ENCODE measurements around the gene TCP11L1. TPM values are rescaled to one million over a fixed set of nuclear protein-coding genes. Genes with fewer than 3 reads are reported as not detected.

Gene TCP11L1
- total and polyA plus RNA-seq, 9 of the 15 experiments (the other 6 are each of a cell fraction or from before 2014, with no cell fraction given), result 1.6 to 15.3 (median 5.4) TPM

DNA sequence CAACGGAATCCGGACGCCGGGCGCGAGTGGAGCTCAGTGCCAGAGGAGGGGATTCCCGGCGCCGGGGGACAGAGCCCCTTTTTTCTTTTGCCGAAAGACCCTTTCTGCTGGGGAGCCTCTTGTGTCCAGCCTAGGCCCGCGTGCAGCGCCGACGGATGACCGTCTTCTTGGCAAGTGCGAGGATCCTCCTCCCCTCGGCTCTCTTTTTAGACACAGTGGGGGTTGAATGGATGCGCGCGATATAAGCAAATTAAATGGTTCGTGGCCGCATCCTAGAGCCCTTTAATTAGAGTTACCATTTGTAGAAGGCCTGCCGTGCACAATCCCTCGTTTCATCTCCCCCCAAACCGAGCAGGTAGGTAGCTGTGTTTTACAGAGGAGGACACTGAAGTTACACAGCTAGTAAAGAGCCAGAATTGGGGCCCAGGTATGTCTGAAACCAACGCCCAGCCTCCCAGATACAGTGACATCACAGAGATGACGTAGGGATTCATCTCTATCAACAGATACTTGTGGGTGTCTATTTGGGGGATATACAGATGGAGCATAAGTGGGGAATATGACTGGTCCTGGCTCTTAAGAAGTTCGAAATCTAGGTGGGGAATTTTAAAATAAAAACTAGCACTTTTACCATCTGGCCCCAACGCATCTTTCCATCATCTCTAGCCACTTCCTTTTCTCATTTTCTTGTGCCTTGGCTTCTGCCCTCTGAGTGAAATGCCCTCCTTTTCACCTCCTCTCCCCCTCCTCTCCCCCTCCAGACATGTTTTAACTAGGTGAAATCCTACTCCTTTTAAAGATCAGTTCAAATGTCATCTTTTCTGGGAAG, 875 bp downstream of the TCP11L1 start (continued):
- TF ChIP-seq SIX5 (IDR thresholded peaks at IDR 0.05; ENCODE audit: borderline replicate concordance in 1 of 2, insufficient read depth in 1 of 2, low read depth in 1 of 2, low read length in 2 of 2), result no peak
- TF ChIP-seq NONO (IDR thresholded peaks at IDR 0.05; ENCODE audit: low read depth in 2 of 2, low read length in 1 of 2), result no peak
- TF ChIP-seq RBM22 (IDR thresholded peaks at IDR 0.05; ENCODE audit: low read depth, low read length, poor library complexity, severe bottlenecking), result peak; percentile 21
- TF ChIP-seq U2AF1 (optimal IDR thresholded peaks at IDR 0.05; ENCODE audit: low read depth, low read length), result no peak
- no peak for TF ChIP-seq ZNF668 (CRISPR knock-in tag; IDR thresholded peaks at IDR 0.05)
- TF ChIP-seq ZNF133 (CRISPR knock-in tag; IDR thresholded peaks at IDR 0.05), result no peak
- TF ChIP-seq, protein P1, sequence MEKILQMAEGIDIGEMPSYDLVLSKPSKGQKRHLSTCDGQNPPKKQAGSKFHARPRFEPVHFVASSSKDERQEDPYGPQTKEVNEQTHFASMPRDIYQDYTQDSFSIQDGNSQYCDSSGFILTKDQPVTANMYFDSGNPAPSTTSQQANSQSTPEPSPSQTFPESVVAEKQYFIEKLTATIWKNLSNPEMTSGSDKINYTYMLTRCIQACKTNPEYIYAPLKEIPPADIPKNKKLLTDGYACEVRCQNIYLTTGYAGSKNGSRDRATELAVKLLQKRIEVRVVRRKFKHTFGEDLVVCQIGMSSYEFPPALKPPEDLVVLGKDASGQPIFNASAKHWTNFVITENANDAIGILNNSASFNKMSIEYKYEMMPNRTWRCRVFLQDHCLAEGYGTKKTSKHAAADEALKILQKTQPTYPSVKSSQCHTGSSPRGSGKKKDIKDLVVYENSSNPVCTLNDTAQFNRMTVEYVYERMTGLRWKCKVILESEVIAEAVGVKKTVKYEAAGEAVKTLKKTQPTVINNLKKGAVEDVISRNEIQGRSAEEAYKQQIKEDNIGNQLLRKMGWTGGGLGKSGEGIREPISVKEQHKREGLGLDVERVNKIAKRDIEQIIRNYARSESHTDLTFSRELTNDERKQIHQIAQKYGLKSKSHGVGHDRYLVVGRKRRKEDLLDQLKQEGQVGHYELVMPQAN (IDR thresholded peaks at IDR 0.05; ENCODE audit: borderline replicate concordance), result no peak
- no peak for TF ChIP-seq GTF2A2 (tag; IDR thresholded peaks at IDR 0.05)
- TF ChIP-seq L3MBTL2 (IDR thresholded peaks at IDR 0.05), result peak; percentile 93
- TF ChIP-seq MCM3 (IDR thresholded peaks at IDR 0.05), result no peak
- TF ChIP-seq, protein P2, sequence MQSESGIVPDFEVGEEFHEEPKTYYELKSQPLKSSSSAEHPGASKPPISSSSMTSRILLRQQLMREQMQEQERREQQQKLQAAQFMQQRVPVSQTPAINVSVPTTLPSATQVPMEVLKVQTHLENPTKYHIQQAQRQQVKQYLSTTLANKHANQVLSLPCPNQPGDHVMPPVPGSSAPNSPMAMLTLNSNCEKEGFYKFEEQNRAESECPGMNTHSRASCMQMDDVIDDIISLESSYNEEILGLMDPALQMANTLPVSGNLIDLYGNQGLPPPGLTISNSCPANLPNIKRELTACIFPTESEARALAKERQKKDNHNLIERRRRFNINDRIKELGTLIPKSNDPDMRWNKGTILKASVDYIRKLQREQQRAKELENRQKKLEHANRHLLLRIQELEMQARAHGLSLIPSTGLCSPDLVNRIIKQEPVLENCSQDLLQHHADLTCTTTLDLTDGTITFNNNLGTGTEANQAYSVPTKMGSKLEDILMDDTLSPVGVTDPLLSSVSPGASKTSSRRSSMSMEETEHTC (IDR thresholded peaks at IDR 0.05), result no peak
- TF ChIP-seq, protein P3, sequence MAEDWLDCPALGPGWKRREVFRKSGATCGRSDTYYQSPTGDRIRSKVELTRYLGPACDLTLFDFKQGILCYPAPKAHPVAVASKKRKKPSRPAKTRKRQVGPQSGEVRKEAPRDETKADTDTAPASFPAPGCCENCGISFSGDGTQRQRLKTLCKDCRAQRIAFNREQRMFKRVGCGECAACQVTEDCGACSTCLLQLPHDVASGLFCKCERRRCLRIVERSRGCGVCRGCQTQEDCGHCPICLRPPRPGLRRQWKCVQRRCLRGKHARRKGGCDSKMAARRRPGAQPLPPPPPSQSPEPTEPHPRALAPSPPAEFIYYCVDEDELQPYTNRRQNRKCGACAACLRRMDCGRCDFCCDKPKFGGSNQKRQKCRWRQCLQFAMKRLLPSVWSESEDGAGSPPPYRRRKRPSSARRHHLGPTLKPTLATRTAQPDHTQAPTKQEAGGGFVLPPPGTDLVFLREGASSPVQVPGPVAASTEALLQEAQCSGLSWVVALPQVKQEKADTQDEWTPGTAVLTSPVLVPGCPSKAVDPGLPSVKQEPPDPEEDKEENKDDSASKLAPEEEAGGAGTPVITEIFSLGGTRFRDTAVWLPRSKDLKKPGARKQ (CRISPR knock-in tag; IDR thresholded peaks at IDR 0.05), result 0 out of 2 replicates have a peak, but pooled peaks have one; percentile 38
- no peak for TF ChIP-seq HDAC6 (IDR thresholded peaks at IDR 0.05; ENCODE audit: low read depth, low read length)
- TF ChIP-seq BMI1 (IDR thresholded peaks at IDR 0.05; ENCODE audit: low read length), result no peak
- TF ChIP-seq NR1H2 (CRISPR knock-in tag; IDR thresholded peaks at IDR 0.05), result no peak
- TF ChIP-seq ZNF274 (IDR thresholded peaks at IDR 0.05; ENCODE audit: borderline replicate concordance, low read depth, low read length), result no peak
- TF ChIP-seq GATA2 (CRISPR knock-in tag; IDR thresholded peaks at IDR 0.05), result no peak
- TF ChIP-seq, protein P4, sequence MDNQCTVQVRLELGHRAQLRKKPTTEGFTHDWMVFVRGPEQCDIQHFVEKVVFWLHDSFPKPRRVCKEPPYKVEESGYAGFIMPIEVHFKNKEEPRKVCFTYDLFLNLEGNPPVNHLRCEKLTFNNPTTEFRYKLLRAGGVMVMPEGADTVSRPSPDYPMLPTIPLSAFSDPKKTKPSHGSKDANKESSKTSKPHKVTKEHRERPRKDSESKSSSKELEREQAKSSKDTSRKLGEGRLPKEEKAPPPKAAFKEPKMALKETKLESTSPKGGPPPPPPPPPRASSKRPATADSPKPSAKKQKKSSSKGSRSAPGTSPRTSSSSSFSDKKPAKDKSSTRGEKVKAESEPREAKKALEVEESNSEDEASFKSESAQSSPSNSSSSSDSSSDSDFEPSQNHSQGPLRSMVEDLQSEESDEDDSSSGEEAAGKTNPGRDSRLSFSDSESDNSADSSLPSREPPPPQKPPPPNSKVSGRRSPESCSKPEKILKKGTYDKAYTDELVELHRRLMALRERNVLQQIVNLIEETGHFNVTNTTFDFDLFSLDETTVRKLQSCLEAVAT (IDR thresholded peaks at IDR 0.05), result no peak
- 0 out of 2 replicates have a peak, but pooled peaks have one; percentile 46 for TF ChIP-seq ZFX (CRISPR knock-in tag; IDR thresholded peaks at IDR 0.05)
